SK-N-SH treated with all-trans-retinoic acid at 6 μM for 48 hours (cell line): ENCODE results near the gene PRKAG2.

ENCODE experiments used
- ATAC-seq: fragments of 200-7000 bp; cut with Tn5 transposase; 3 replicates; pipeline ENCODE4 v1.9.1; 2020; ENCODE audit warnings: mild to moderate bottlenecking, moderate library complexity
- ARNTL ChIP-seq: fragments of 450-650 bp; formaldehyde crosslinking; IDR thresholded peaks from 2 replicates; pipeline ENCODE4 v1.5.0; 2020; ENCODE audit warnings: low read depth, mild to moderate bottlenecking, moderate library complexity, borderline replicate concordance
- BACH2 ChIP-seq: fragments of 250-450 bp; sonication (Bioruptor Pico); IDR thresholded peaks from 2 replicates; pipeline ENCODE4 v1.9.0; 2021; ENCODE audit warnings: mild to moderate bottlenecking, borderline replicate concordance
- CSDC2 ChIP-seq: fragments of 250-450 bp; sonication (Bioruptor Pico); IDR thresholded peaks from 2 replicates; pipeline ENCODE4 v1.5.0; 2020; ENCODE audit warnings: mild to moderate bottlenecking, moderate library complexity
- ESRRG ChIP-seq: fragments of 250-450 bp; sonication (Bioruptor Pico); IDR thresholded peaks from 2 replicates; pipeline ENCODE4 v1.6.1; 2021; ENCODE audit warnings: mild to moderate bottlenecking
- GLIS3 ChIP-seq: fragments of 250-450 bp; sonication (Bioruptor Pico); IDR thresholded peaks from 2 replicates; pipeline ENCODE4 v1.5.0; 2020; ENCODE audit warnings: mild to moderate bottlenecking, moderate library complexity
- ISL1 ChIP-seq: fragments of 250-450 bp; sonication (Bioruptor Pico); IDR thresholded peaks from 2 replicates; pipeline ENCODE4 v2.1.2; 2022; ENCODE audit warnings: mild to moderate bottlenecking, moderate library complexity
- OSR1 ChIP-seq: fragments of 250-450 bp; sonication (Bioruptor Pico); IDR thresholded peaks from 2 replicates; pipeline ENCODE4 v1.8.0; 2022; ENCODE audit warnings: moderate library complexity, mild to moderate bottlenecking, inconsistent platforms
- POU6F1 ChIP-seq: fragments of 250-450 bp; sonication (Bioruptor Pico); IDR thresholded peaks from 2 replicates; pipeline ENCODE4 v1.8.0; 2021; ENCODE audit warnings: low read depth, mild to moderate bottlenecking, moderate library complexity, borderline replicate concordance
- PPARA ChIP-seq: fragments of 250-450 bp; sonication (Bioruptor Pico); IDR thresholded peaks from 2 replicates; pipeline ENCODE4 v1.5.0; 2020; ENCODE audit warnings: mild to moderate bottlenecking, borderline replicate concordance
- RARB ChIP-seq: fragments of 250-450 bp; sonication (Bioruptor Pico); IDR thresholded peaks from 2 replicates; pipeline ENCODE4 v1.8.0; 2021; ENCODE audit warnings: mild to moderate bottlenecking, moderate library complexity
- SNAI2 ChIP-seq: fragments of 250-450 bp; sonication (Bioruptor Pico); IDR thresholded peaks from 2 replicates; pipeline ENCODE4 v1.5.0; 2020; ENCODE audit warnings: mild to moderate bottlenecking, moderate library complexity
- TCF4 ChIP-seq: fragments of 250-450 bp; sonication (Bioruptor Pico); IDR thresholded peaks from 2 replicates; pipeline ENCODE4 v1.8.0; 2021; ENCODE audit warnings: mild to moderate bottlenecking, moderate library complexity, borderline replicate concordance
- TSHZ2 ChIP-seq: fragments of 250-450 bp; sonication (Bioruptor Pico); IDR thresholded peaks from 2 replicates; pipeline ENCODE4 v1.5.0; 2020; ENCODE audit warnings: mild to moderate bottlenecking, moderate library complexity
- ZC3H10 ChIP-seq: fragments of 250-450 bp; sonication (Bioruptor Pico); IDR thresholded peaks from 2 replicates; pipeline ENCODE4 v1.5.1; 2021; ENCODE audit warnings: mild to moderate bottlenecking, moderate library complexity
- ZFP3 ChIP-seq: fragments of 250-450 bp; sonication (Bioruptor Pico); IDR thresholded peaks from 2 replicates; pipeline ENCODE4 v1.5.0; 2020; ENCODE audit warnings: mild to moderate bottlenecking, moderate library complexity
- ZFP30 ChIP-seq: fragments of 450-650 bp; formaldehyde crosslinking; IDR thresholded peaks from 2 replicates; pipeline ENCODE4 v1.5.0; 2022; ENCODE audit warnings: mild to moderate bottlenecking, moderate library complexity
- ZNF565 ChIP-seq: fragments of 450-650 bp; formaldehyde crosslinking; conservative IDR thresholded peaks from 2 replicates; pipeline ENCODE4 v1.5.0; 2020; ENCODE audit warnings: low read depth, mild to moderate bottlenecking, moderate library complexity
- ZNF70 ChIP-seq: fragments of 450-650 bp; formaldehyde crosslinking; IDR thresholded peaks from 2 replicates; pipeline ENCODE4 v1.5.0; 2020; ENCODE audit warnings: mild to moderate bottlenecking, moderate library complexity
- ZNF8 ChIP-seq: fragments of 450-650 bp; formaldehyde crosslinking; IDR thresholded peaks from 2 replicates; pipeline ENCODE4 v1.5.0; 2020; ENCODE audit warnings: mild to moderate bottlenecking, moderate library complexity
- TF ChIP-seq, protein P1 (sequence below): fragments of 250-450 bp; sonication (Bioruptor Pico); IDR thresholded peaks from 2 replicates; pipeline ENCODE4 v1.5.1; 2020; ENCODE audit warnings: low read depth, mild to moderate bottlenecking, moderate library complexity
- TF ChIP-seq, protein P2 (sequence below): fragments of 250-450 bp; sonication (Bioruptor Pico); IDR thresholded peaks from 2 replicates; pipeline ENCODE4 v1.8.0; 2020; ENCODE audit warnings: mild to moderate bottlenecking, moderate library complexity, borderline replicate concordance
- TF ChIP-seq, protein P3 (sequence below): fragments of 250-450 bp; sonication (Bioruptor Pico); IDR thresholded peaks from 2 replicates; pipeline ENCODE4 v1.5.1; 2021; ENCODE audit warnings: mild to moderate bottlenecking, moderate library complexity

PRKAG2 gene

DNA sequence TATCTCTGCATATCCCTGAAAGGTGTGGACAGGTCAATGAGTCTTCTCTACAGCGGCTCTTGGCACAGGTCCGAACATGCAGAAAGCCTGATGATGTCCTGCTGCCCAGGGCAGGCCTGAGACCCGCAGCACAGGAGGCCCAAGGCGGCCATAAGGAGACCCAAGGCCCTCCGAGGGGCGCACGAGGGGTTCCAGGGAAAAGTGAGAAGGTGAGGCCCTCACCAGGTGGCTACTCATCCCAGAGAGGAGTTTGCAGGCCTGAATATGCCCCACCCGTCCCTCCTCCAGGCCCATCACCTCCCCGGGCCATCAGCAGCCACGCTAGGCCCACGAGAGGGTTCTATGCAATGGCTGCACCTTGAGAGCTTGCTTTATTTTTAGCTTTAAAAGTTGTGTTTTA lies 183.8 kb downstream of the PRKAG2 start:
- ATAC-seq: no peak
- TF ChIP-seq TSHZ2 (CRISPR knock-in tag) (no peak), BACH2 (CRISPR knock-in tag) (no peak), ZFP3 (CRISPR knock-in tag) (no peak), CSDC2 (CRISPR knock-in tag) (no peak), ZNF70 (CRISPR knock-in tag) (no peak), ZC3H10 (no peak), GLIS3 (CRISPR knock-in tag) (no peak), ZNF565 (CRISPR knock-in tag) (no peak), TCF4 (no peak), SNAI2 (CRISPR knock-in tag) (no peak)
- TF ChIP-seq, protein P1, sequence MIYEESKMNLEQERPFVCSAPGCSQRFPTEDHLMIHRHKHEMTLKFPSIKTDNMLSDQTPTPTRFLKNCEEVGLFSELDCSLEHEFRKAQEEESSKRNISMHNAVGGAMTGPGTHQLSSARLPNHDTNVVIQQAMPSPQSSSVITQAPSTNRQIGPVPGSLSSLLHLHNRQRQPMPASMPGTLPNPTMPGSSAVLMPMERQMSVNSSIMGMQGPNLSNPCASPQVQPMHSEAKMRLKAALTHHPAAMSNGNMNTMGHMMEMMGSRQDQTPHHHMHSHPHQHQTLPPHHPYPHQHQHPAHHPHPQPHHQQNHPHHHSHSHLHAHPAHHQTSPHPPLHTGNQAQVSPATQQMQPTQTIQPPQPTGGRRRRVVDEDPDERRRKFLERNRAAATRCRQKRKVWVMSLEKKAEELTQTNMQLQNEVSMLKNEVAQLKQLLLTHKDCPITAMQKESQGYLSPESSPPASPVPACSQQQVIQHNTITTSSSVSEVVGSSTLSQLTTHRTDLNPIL (CRISPR knock-in tag): no peak

- TF ChIP-seq BACH2 (CRISPR knock-in tag) (no peak), ARNTL (CRISPR knock-in tag) (no peak), SNAI2 (CRISPR knock-in tag) (no peak), CSDC2 (CRISPR knock-in tag) (no peak), ZC3H10 (no peak), PPARA (no peak), ZNF8 (CRISPR knock-in tag) (no peak), ESRRG (CRISPR knock-in tag) (no peak), POU6F1 (CRISPR knock-in tag) (no peak), TCF4 (no peak), OSR1 (CRISPR knock-in tag) (no peak), ZFP30 (no peak), ISL1 (no peak), RARB (CRISPR knock-in tag) (no peak), GLIS3 (CRISPR knock-in tag) (no peak)
- TF ChIP-seq, protein P2, sequence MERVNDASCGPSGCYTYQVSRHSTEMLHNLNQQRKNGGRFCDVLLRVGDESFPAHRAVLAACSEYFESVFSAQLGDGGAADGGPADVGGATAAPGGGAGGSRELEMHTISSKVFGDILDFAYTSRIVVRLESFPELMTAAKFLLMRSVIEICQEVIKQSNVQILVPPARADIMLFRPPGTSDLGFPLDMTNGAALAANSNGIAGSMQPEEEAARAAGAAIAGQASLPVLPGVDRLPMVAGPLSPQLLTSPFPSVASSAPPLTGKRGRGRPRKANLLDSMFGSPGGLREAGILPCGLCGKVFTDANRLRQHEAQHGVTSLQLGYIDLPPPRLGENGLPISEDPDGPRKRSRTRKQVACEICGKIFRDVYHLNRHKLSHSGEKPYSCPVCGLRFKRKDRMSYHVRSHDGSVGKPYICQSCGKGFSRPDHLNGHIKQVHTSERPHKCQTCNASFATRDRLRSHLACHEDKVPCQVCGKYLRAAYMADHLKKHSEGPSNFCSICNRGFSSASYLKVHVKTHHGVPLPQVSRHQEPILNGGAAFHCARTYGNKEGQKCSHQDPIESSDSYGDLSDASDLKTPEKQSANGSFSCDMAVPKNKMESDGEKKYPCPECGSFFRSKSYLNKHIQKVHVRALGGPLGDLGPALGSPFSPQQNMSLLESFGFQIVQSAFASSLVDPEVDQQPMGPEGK (CRISPR knock-in tag): no peak
- TF ChIP-seq, protein P1 (CRISPR knock-in tag): no peak
- TF ChIP-seq, protein P3, sequence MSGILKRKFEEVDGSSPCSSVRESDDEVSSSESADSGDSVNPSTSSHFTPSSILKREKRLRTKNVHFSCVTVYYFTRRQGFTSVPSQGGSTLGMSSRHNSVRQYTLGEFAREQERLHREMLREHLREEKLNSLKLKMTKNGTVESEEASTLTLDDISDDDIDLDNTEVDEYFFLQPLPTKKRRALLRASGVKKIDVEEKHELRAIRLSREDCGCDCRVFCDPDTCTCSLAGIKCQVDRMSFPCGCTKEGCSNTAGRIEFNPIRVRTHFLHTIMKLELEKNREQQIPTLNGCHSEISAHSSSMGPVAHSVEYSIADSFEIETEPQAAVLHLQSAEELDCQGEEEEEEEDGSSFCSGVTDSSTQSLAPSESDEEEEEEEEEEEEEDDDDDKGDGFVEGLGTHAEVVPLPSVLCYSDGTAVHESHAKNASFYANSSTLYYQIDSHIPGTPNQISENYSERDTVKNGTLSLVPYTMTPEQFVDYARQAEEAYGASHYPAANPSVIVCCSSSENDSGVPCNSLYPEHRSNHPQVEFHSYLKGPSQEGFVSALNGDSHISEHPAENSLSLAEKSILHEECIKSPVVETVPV (CRISPR knock-in tag): no peak
- no peak for ATAC-seq
Observed at GRCh38 chr7:151692721-151693120, 184.2 kb downstream of the PRKAG2 start.
